Esophagus muscularis mucosa (tissue), 4 donors: ENCODE measurements around the gene TNNT2. TPM values are rescaled to one million over a fixed set of nuclear protein-coding genes. Genes with fewer than 3 reads are reported as not detected.

Source experiments
- DNase-seq: peaks from one replicate; pipeline ENCODE4 v3.0.0-alpha.2; 2017; ENCODE audit errors: extremely low spot score
- H3K27ac ChIP-seq, 4 donors: fragments of 200-600 bp; sonication (generic); replicated peaks in 1 of 4; 1 replicate in 3 of 4; 2 replicates in 1 of 4; pipeline ENCODE4 v1.5.1; 2016 to 2019; ENCODE audit warnings: mild to moderate bottlenecking in 1 of 4
- H3K27me3 ChIP-seq, 4 donors: fragments of 200-600 bp; sonication (generic); one replicate each; pipeline versions ENCODE4 v1.5.1 to v1.6.0; 2016 to 2019
- H3K36me3 ChIP-seq, 4 donors: fragments of 200-600 bp; sonication (generic); one replicate each; pipeline ENCODE4 v1.5.1; 2016 to 2019
- H3K4me1 ChIP-seq, 4 donors: fragments of 200-600 bp; sonication (generic); one replicate each; pipeline ENCODE4 v1.5.1; 2016 to 2019
- H3K4me3 ChIP-seq, 4 donors: fragments of 200-600 bp; sonication (generic); 1 replicate in 2 of 4; 2 replicates in 2 of 4; pipeline ENCODE4 v1.5.1; 2016 to 2019; ENCODE audit warnings: mild to moderate bottlenecking in 4 of 4, moderate library complexity in 1 of 4
- H3K9me3 ChIP-seq, 4 donors: fragments of 200-600 bp; sonication (generic); 1 replicate in 3 of 4; 2 replicates in 1 of 4; pipeline ENCODE4 v1.5.1; 2016 to 2019
- CTCF ChIP-seq, 3 experiments: fragments of 200-600 bp in 2 of 3; fragments of 450-650 bp in 1 of 3; sonication (generic) in 2 of 3; IDR thresholded peaks; one replicate each; pipeline ENCODE4 v1.5.1; 2017 to 2019; ENCODE audit warnings: antibody characterized with exemption in 3 of 3, mild to moderate bottlenecking in 2 of 3, moderate library complexity in 1 of 3
- EP300 ChIP-seq: sonication (generic); formaldehyde crosslinking; IDR thresholded peaks from one replicate; pipeline ENCODE4 v1.6.1; 2017; ENCODE audit warnings: antibody characterized with exemption
- POLR2A ChIP-seq: fragments of 450-650 bp; IDR thresholded peaks from one replicate; pipeline ENCODE4 v1.6.1; 2017; ENCODE audit warnings: antibody characterized with exemption, moderate library complexity, mild to moderate bottlenecking, low read depth
- POLR2AphosphoS5 ChIP-seq, 2 donors: sonication (generic); formaldehyde crosslinking; IDR thresholded peaks; one replicate each; pipeline ENCODE4 v1.6.1; 2017; ENCODE audit warnings: antibody characterized with exemption in 2 of 2
- WGBS: methylation state at CpG from one replicate; pipeline ENCODE4 v1.1.5; 2018; 5-methylcytosine and 5-hydroxymethylcytosine counted together
- intact Hi-C: fragments of 100-400 bp; cut with DNase I; formaldehyde crosslinking; loops from one replicate; pipeline ENCODE4 v1.15.1; 2023
- total RNA-seq, 4 donors: library from RNA; depleted of rRNA; stranded (reverse); fragments of >200 nt; gene quantifications; one replicate each; pipeline versions ENCODE4 v1.1.0 to v1.2.1, GENCODE V29; 2016

TNNT2 gene
- total RNA-seq, 4 donors from 2014 or later: 0.83 to 2.0 TPM; not detected in 2

GRCh38 chr1:201318504-201319340 lies 58.8 kb downstream of the TNNT2 start:
- no peak for DNase-seq
- Histone ChIP-seq H3K27ac (no peak overlapping the region), H3K9me3 (no peaks in the 10 kb centered on the region), H3K36me3 (no peaks in the 10 kb centered on the region), H3K27me3 (no peaks in the 10 kb centered on the region), H3K4me1 (no peaks in the 10 kb centered on the region), H3K4me3 (no peak overlapping the region)
- intact Hi-C loops: no loop called here
- 86% methylated on average over 7 of the region's 15 CpGs for whole genome bisulfite sequencing
- no peak for TF ChIP-seq CTCF (IDR thresholded peaks at IDR 0.05)

- Histone ChIP-seq H3K4me1 (no peaks in the 10 kb centered on the region), H3K9me3 (no peaks in the 10 kb centered on the region), H3K4me3 (no peak overlapping the region), H3K36me3 (no peaks in the 10 kb centered on the region), H3K27me3 (no peaks in the 10 kb centered on the region), H3K27ac (no peak overlapping the region)
- intact Hi-C loops: no loop called here
- DNase-seq: no peak
- TF ChIP-seq POLR2A (no peak), EP300 (no peak), POLR2AphosphoS5 (IDR thresholded peaks at IDR 0.05) (no peak), CTCF (IDR thresholded peaks at IDR 0.05) (no peak)
- 93% methylated on average over 6 of the region's 13 CpGs for WGBS
Observed at GRCh38 chr1:201317551-201317950, 59.9 kb downstream of the TNNT2 start.

- Histone ChIP-seq H3K4me1 (peaks cover 0 to 3% (median under 1%) of the 10 kb centered on the region in 4 donors), H3K36me3 (no peaks in the 10 kb centered on the region), H3K9me3 (no peaks in the 10 kb centered on the region), H3K27me3 (no peaks in the 10 kb centered on the region), H3K27ac (no peak overlapping the region), H3K4me3 (no peak overlapping the region)
- intact Hi-C loops: no loop called here
- no peak for TF ChIP-seq CTCF (IDR thresholded peaks at IDR 0.05)
- no peak for TF ChIP-seq POLR2AphosphoS5 (IDR thresholded peaks at IDR 0.05)
- TF ChIP-seq EP300: no peak
- no peak for TF ChIP-seq POLR2A
- 93% methylated on average over 3 of the region's 5 CpGs for WGBS
- DNase-seq: no peak
Observed at GRCh38 chr1:201316556-201316955, 60.9 kb downstream of the TNNT2 start.

GRCh38 chr1:201313086-201313485 lies 64.4 kb downstream of the TNNT2 start:
- Histone ChIP-seq H3K4me1 (peaks cover 26 to 34% (median 30%) of the 10 kb centered on the region in 4 donors), H3K27me3 (no peaks in the 10 kb centered on the region), H3K4me3 (no peak overlapping the region), H3K36me3 (no peaks in the 10 kb centered on the region), H3K9me3 (no peaks in the 10 kb centered on the region), H3K27ac (no peak overlapping the region)
- DNase-seq: no peak
- WGBS: 84% methylated on average over 10 of the region's 16 CpGs
- intact Hi-C loops: no loop called here
- TF ChIP-seq EP300 (no peak), POLR2A (no peak), CTCF (IDR thresholded peaks at IDR 0.05) (no peak), POLR2AphosphoS5 (IDR thresholded peaks at IDR 0.05) (no peak)

- intact Hi-C loops: no loop called here
Observed at GRCh38 chr1:201312298-201312697, 65.2 kb downstream of the TNNT2 start.

More at GRCh38 chr1:201312298-201312697, 65.2 kb downstream of the TNNT2 start:
- H3K27ac ChIP-seq: no peak overlapping the region
- DNase-seq: no peak
- no peaks in the 10 kb centered on the region for H3K27me3 ChIP-seq
- H3K4me3 ChIP-seq: no peak overlapping the region
- peaks cover 27 to 42% (median 34%) of the 10 kb centered on the region in 4 donors for H3K4me1 ChIP-seq
- 93% methylated on average over 4 of the region's 7 CpGs for WGBS
- no peaks in the 10 kb centered on the region for H3K36me3 ChIP-seq
- TF ChIP-seq CTCF (IDR thresholded peaks at IDR 0.05) (no peak), POLR2AphosphoS5 (IDR thresholded peaks at IDR 0.05) (no peak), POLR2A (no peak), EP300 (no peak)
- H3K9me3 ChIP-seq: no peaks in the 10 kb centered on the region
